HEK293 (cell line): ENCODE data around the gene UBQLN1.

Experiments used
- CTCF ChIA-PET: fragments of 350-600 bp; formaldehyde crosslinking; extraction: SDS; loops from one replicate; lab custom pipeline; 2021; ENCODE audit warnings: antibody characterized with exemption; lab: Yijun Ruan, JAX
- POLR2A ChIA-PET: fragments of 300-600 bp; formaldehyde crosslinking; extraction: SDS; loops from one replicate; lab custom pipeline; 2020; ENCODE audit warnings: antibody characterized with exemption, inconsistent platforms; lab: Yijun Ruan, JAX
- H3K27ac ChIP-seq: fragments of 200-500 bp; sonication (Bioruptor generic); 2 replicates; pipeline ENCODE4 v1.5.1; 2014; ENCODE audit warnings: low read depth, low read length, control low read depth, inconsistent platforms; ENCODE audit errors: extremely low read depth
- H3K36me3 ChIP-seq, 2 experiments: fragments of 200-500 bp in 1 of 2; sonication (Bioruptor generic) in 1 of 2; 1 replicate in 1 of 2; 2 replicates in 1 of 2; pipeline ENCODE4 v1.5.1; 2014 to 2017; ENCODE audit warnings: inconsistent platforms in 2 of 2, low read length in 2 of 2; ENCODE audit not compliant: control insufficient read depth in 2 of 2, insufficient read depth in 1 of 2
- H3K4me1 ChIP-seq: fragments of 200-500 bp; sonication (Bioruptor generic); 2 replicates; pipeline ENCODE4 v1.5.1; 2014; ENCODE audit warnings: mild to moderate bottlenecking, low read length, inconsistent platforms; ENCODE audit not compliant: control insufficient read depth, insufficient read depth
- H3K4me3 ChIP-seq: 2 replicates; pipeline ENCODE4 v1.5.1; 2011; ENCODE audit warnings: low read depth, mild to moderate bottlenecking, control low read depth, low read length, moderate library complexity
- H3K9me3 ChIP-seq: fragments of 200-500 bp; sonication (Bioruptor generic); 2 replicates; pipeline ENCODE4 v1.5.1; 2014; ENCODE audit warnings: low read depth, low read length, inconsistent platforms; ENCODE audit not compliant: control insufficient read depth, insufficient read depth
- GLI4 ChIP-seq: fragments of 450-650 bp; formaldehyde crosslinking; IDR thresholded peaks from 2 replicates; pipeline ENCODE4 v1.5.1; 2016; ENCODE audit warnings: missing biosample characterization, missing genetic modification characterization
- KLF16 ChIP-seq: fragments of 450-650 bp; formaldehyde crosslinking; IDR thresholded peaks from 2 replicates; pipeline ENCODE4 v1.5.1; 2017; ENCODE audit warnings: missing biosample characterization, missing genetic modification characterization
- MEIS1 ChIP-seq: sonication (generic); formaldehyde crosslinking; IDR thresholded peaks from 2 replicates; pipeline ENCODE4 v1.8.1; 2022; ENCODE audit warnings: missing genetic modification reagents, mild to moderate bottlenecking, borderline replicate concordance
- PRDM1 ChIP-seq: fragments of 450-650 bp; formaldehyde crosslinking; IDR thresholded peaks from 2 replicates; pipeline ENCODE4; 2016; ENCODE audit warnings: missing biosample characterization, missing genetic modification characterization
- SCRT2 ChIP-seq: fragments of 450-650 bp; formaldehyde crosslinking; IDR thresholded peaks from 2 replicates; pipeline ENCODE4 v1.5.1; 2016; ENCODE audit warnings: missing biosample characterization, missing genetic modification characterization
- SETDB1 ChIP-seq: IDR thresholded peaks from one replicate; pipeline ENCODE4 v1.6.1; 2017; ENCODE audit warnings: mild to moderate bottlenecking, low read length, moderate library complexity, mixed read lengths; ENCODE audit not compliant: insufficient read length
- ZNF121 ChIP-seq: fragments of 450-650 bp; formaldehyde crosslinking; IDR thresholded peaks from 2 replicates; pipeline ENCODE4 v1.5.1; 2016; ENCODE audit warnings: missing biosample characterization, missing genetic modification characterization
- ZNF140 ChIP-seq: fragments of 450-650 bp; formaldehyde crosslinking; IDR thresholded peaks from 2 replicates; pipeline ENCODE4 v1.5.1; 2016; ENCODE audit warnings: missing biosample characterization, missing genetic modification characterization
- ZNF169 ChIP-seq: fragments of 450-650 bp; formaldehyde crosslinking; IDR thresholded peaks from 2 replicates; pipeline ENCODE4 v1.5.1; 2016; ENCODE audit warnings: missing biosample characterization, missing genetic modification characterization
- ZNF24 ChIP-seq: fragments of 450-650 bp; formaldehyde crosslinking; IDR thresholded peaks from 2 replicates; pipeline ENCODE4 v1.5.1; 2016; ENCODE audit warnings: missing biosample characterization, missing genetic modification characterization
- ZNF391 ChIP-seq: fragments of 450-650 bp; formaldehyde crosslinking; IDR thresholded peaks from 2 replicates; pipeline ENCODE4 v1.5.1; 2016; ENCODE audit warnings: low read depth, missing biosample characterization, missing genetic modification characterization, borderline replicate concordance
- ZNF426 ChIP-seq: fragments of 450-650 bp; formaldehyde crosslinking; IDR thresholded peaks from 2 replicates; pipeline ENCODE4 v1.5.1; 2017; ENCODE audit warnings: missing biosample characterization, missing genetic modification characterization, mild to moderate bottlenecking, inconsistent platforms, moderate library complexity
- ZNF433 ChIP-seq: fragments of 450-650 bp; formaldehyde crosslinking; IDR thresholded peaks from 2 replicates; pipeline ENCODE4 v1.5.1; 2016; ENCODE audit warnings: missing biosample characterization, missing genetic modification characterization, low read depth
- ZNF501 ChIP-seq: fragments of 450-650 bp; formaldehyde crosslinking; IDR thresholded peaks from 2 replicates; pipeline ENCODE4 v1.5.1; 2016; ENCODE audit warnings: missing biosample characterization, missing genetic modification characterization
- ZNF510 ChIP-seq: fragments of 450-650 bp; formaldehyde crosslinking; IDR thresholded peaks from 2 replicates; pipeline ENCODE4 v1.5.1; 2018; ENCODE audit warnings: mild to moderate bottlenecking, missing genetic modification characterization, missing biosample characterization; ENCODE audit not compliant: insufficient replicate concordance
- ZNF529 ChIP-seq: fragments of 450-650 bp; formaldehyde crosslinking; IDR thresholded peaks from 2 replicates; pipeline ENCODE4 v1.5.1; 2017; ENCODE audit warnings: missing genetic modification characterization, missing biosample characterization; ENCODE audit not compliant: insufficient replicate concordance
- ZNF544 ChIP-seq: fragments of 450-650 bp; formaldehyde crosslinking; IDR thresholded peaks from 2 replicates; pipeline ENCODE4 v1.5.0; 2017; ENCODE audit warnings: missing biosample characterization, missing genetic modification characterization
- ZNF560 ChIP-seq: fragments of 450-650 bp; formaldehyde crosslinking; IDR thresholded peaks from 2 replicates; pipeline ENCODE4 v1.5.1; 2017; ENCODE audit warnings: missing biosample characterization, missing genetic modification characterization, borderline replicate concordance
- ZNF585B ChIP-seq: fragments of 450-650 bp; formaldehyde crosslinking; IDR thresholded peaks from 2 replicates; pipeline ENCODE4 v1.5.1; 2016; ENCODE audit warnings: missing biosample characterization, missing genetic modification characterization
- ZNF658 ChIP-seq: fragments of 450-650 bp; formaldehyde crosslinking; IDR thresholded peaks from 2 replicates; pipeline ENCODE4; 2016; ENCODE audit warnings: missing biosample characterization, missing genetic modification characterization
- ZNF664 ChIP-seq: fragments of 450-650 bp; formaldehyde crosslinking; IDR thresholded peaks from 2 replicates; pipeline ENCODE4 v1.5.1; 2016; ENCODE audit warnings: missing biosample characterization, missing genetic modification characterization
- ZNF747 ChIP-seq: fragments of 450-650 bp; formaldehyde crosslinking; IDR thresholded peaks from 2 replicates; pipeline ENCODE4 v1.5.1; 2016; ENCODE audit warnings: missing biosample characterization, missing genetic modification characterization
- ZNF777 ChIP-seq: fragments of 450-650 bp; formaldehyde crosslinking; IDR thresholded peaks from 2 replicates; pipeline ENCODE4 v1.5.1; 2017; ENCODE audit warnings: missing biosample characterization, missing genetic modification characterization, borderline replicate concordance
- TF ChIP-seq, protein P1 (sequence below): fragments of 450-650 bp; formaldehyde crosslinking; IDR thresholded peaks from 2 replicates; pipeline ENCODE4 v1.5.1; 2016; ENCODE audit warnings: missing biosample characterization, missing genetic modification characterization

UBQLN1 gene

DNA sequence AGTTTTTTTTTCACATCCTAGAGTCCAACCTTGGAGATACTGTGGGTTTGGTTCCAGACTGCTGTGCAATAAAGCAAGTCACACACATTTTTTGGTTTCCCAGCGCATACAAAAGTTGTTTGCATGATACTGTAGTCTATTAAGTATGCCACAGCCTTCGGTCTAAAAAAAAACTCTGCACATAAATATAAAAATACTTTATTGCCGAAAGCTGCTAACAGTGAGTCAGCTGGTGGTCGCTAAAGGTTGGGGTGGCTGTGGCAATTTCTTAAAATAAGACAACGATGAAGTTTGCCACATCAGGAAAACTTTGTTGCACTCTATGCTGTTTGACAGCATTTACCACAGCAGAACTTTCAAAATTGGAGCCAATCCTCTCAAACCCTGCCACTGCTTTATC, 37.4 kb downstream of the UBQLN1 start:
- Histone ChIP-seq H3K4me1 (no peaks in the 10 kb centered on the region), H3K27ac (no peak overlapping the region), H3K9me3 (no peaks in the 10 kb centered on the region), H3K36me3 (peaks cover 7 to 64% of the 10 kb centered on the region in 2 experiments; a peak in 2 of 3 replicates), H3K4me3 (no peak overlapping the region)
- no peak for TF ChIP-seq ZNF529 (tag by site-specific recombination)
- ChIA-PET CTCF (no interaction called here), POLR2A (no interaction called here)

DNA sequence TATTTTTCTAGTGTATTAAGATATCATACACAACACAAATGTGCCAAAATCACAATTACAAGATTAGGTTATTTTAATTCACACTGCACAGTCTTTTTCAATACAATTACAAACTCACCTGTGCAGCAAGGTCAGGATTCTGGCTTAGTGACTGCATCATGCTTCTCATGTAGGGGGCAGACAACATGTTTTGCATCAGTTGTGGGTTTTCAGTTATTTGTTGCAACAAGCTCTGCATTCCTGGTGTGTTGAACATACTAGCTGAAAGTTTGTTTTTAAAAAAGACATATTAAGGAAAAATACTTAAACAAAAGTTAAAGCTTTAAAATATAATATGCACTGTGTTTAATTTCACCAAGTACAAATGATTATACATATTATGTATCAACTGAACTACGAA, 38.7 kb downstream of the UBQLN1 start:
- TF ChIP-seq ZNF585B (tag by site-specific recombination) (no peak), ZNF24 (tag by site-specific recombination) (no peak), MEIS1 (no peak), SCRT2 (tag by site-specific recombination) (no peak), ZNF169 (no peak), ZNF121 (tag by site-specific recombination) (no peak)
- TF ChIP-seq, protein P1, sequence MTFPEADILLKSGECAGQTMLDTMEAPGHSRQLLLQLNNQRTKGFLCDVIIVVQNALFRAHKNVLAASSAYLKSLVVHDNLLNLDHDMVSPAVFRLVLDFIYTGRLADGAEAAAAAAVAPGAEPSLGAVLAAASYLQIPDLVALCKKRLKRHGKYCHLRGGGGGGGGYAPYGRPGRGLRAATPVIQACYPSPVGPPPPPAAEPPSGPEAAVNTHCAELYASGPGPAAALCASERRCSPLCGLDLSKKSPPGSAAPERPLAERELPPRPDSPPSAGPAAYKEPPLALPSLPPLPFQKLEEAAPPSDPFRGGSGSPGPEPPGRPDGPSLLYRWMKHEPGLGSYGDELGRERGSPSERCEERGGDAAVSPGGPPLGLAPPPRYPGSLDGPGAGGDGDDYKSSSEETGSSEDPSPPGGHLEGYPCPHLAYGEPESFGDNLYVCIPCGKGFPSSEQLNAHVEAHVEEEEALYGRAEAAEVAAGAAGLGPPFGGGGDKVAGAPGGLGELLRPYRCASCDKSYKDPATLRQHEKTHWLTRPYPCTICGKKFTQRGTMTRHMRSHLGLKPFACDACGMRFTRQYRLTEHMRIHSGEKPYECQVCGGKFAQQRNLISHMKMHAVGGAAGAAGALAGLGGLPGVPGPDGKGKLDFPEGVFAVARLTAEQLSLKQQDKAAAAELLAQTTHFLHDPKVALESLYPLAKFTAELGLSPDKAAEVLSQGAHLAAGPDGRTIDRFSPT (tag by site-specific recombination) = no peak
- H3K36me3 ChIP-seq = peaks cover 16 to 64% of the 10 kb centered on the region in 2 experiments; a peak in 2 of 3 replicates
- CTCF ChIA-PET = interaction anchor here (1.0 kb wide), 1 partner anchor 19 kb away, joined by 3 read pairs; no protein-coding TSS in a partner anchor

DNA sequence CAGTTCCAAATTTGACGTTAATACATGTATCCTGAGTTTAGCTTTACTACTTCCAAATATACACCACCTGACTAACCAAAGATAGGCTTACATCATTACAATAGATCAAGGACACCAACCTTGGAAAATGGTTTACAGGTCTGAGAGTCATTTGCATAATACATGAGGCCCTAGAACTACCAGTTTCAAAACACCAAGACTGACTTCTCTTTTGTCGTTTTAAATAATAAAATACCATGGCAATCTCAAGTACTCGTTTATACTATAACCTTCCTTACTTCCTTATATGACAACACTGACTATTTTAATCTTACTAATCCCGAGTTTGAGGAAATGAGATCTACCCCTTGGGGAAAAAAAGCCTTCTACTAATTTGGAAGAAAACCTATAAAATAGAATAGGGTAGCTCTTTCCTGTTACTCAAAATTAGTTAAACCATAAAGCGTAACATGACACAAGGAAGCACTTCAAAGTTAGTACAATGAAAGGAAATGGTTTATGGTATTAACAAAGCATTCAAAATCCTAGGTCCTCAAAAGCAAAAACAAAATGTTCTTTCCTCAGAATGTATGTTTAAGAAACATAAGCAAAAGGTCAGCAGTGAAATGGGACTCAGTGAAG, 42.1 kb downstream of the UBQLN1 start:
- Histone ChIP-seq H3K4me3 (no peak overlapping the region), H3K27ac (no peak overlapping the region), H3K36me3 (peaks cover 28 to 67% of the 10 kb centered on the region in 2 experiments), H3K9me3 (no peaks in the 10 kb centered on the region), H3K4me1 (no peaks in the 10 kb centered on the region)
- ChIA-PET CTCF (interaction anchor here (0.6 to 1.3 kb wide), 4 partner anchors 16 to 597 kb away, joined by 3 to 5 read pairs (median 3); no protein-coding TSS in a partner anchor), POLR2A (no interaction called here)
- no peak for TF ChIP-seq ZNF121 (tag by site-specific recombination)

More for the DNA sequence above, 38.7 kb downstream of the UBQLN1 start:
- no peaks in the 10 kb centered on the region for H3K9me3 ChIP-seq
- H3K4me3 ChIP-seq = no peak overlapping the region
- POLR2A ChIA-PET = no interaction called here
- H3K4me1 ChIP-seq = no peaks in the 10 kb centered on the region
- H3K27ac ChIP-seq = no peak overlapping the region

DNA sequence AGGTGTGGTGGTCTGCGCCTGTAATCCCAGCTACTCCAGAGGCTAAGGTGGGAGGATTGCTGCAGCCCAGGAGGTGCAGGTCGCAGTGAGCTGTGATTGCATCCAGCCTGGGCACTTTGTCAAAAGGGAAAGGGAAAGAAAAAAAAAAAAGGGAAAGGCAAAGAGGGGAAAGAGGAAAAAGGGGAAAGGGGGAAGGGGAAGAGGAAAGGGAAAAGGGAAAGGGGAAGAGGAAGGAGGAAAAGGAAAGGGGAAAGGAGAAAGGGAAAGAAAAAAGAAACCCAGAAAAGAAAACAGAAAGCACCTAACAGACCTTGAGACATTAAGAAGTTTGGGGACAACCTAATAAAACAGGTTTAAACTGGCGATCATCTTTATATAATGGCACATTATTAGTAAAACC, 44.8 kb downstream of the UBQLN1 start:
- ChIA-PET POLR2A (no interaction called here), CTCF (interaction anchor here (0.7 to 1.6 kb wide), 3 partner anchors 14 to 19 kb away, joined by 3 to 5 read pairs (median 4); no protein-coding TSS in a partner anchor)
- Histone ChIP-seq H3K36me3 (peaks cover 42 to 82% of the 10 kb centered on the region in 2 experiments), H3K9me3 (no peaks in the 10 kb centered on the region), H3K4me1 (no peaks in the 10 kb centered on the region), H3K4me3 (no peak overlapping the region), H3K27ac (no peak overlapping the region)
- TF ChIP-seq ZNF777 (tag by site-specific recombination) (no peak), PRDM1 (tag by site-specific recombination) (peak; percentile 100)

DNA sequence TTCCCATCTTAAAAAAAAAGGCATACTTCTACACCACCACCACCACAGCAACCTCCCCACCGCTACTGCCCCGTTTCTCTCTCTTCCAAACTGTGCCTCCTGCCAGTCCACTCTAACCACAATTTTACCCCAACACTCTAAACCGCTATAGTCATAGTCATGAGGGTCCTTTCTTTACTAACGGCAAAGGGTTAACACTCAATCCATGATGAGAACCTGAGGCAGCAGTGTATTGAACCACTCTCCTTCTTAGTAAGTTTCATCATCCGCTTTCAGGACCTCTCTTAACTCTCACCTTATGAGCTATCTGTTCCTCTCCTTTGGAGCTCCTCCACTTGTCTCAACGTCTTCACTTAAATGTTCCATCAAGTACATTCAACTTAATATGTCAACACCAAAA, 50.8 kb downstream of the UBQLN1 start:
- H3K27ac ChIP-seq = no peak overlapping the region
- H3K9me3 ChIP-seq = no peaks in the 10 kb centered on the region
- peaks cover 21 to 90% of the 10 kb centered on the region in 2 experiments for H3K36me3 ChIP-seq
- H3K4me3 ChIP-seq = no peak overlapping the region
- ChIA-PET POLR2A (no interaction called here), CTCF (interaction anchor here (0.9 to 1.0 kb wide), 2 partner anchors 36 to 51 kb away, joined by 4 read pairs; partner anchors contain the start of gene UBQLN1)
- H3K4me1 ChIP-seq = no peaks in the 10 kb centered on the region
- no peak for TF ChIP-seq ZNF544 (tag by site-specific recombination)
- no peak for TF ChIP-seq ZNF391 (tag by site-specific recombination)
- TF ChIP-seq KLF16 (tag by site-specific recombination) = no peak
- TF ChIP-seq SETDB1 = no peak
- no peak for TF ChIP-seq ZNF426 (tag by site-specific recombination)
- TF ChIP-seq ZNF501 (tag by site-specific recombination) = no peak
- TF ChIP-seq ZNF658 = no peak
- no peak for TF ChIP-seq ZNF664 (tag by site-specific recombination)
- TF ChIP-seq ZNF140 (tag by site-specific recombination) = no peak
- TF ChIP-seq GLI4 = no peak
- TF ChIP-seq ZNF560 (tag by site-specific recombination) = no peak
- no peak for TF ChIP-seq ZNF510 (tag by site-specific recombination)
- TF ChIP-seq ZNF433 (tag by site-specific recombination) = no peak
- no peak for TF ChIP-seq ZNF747 (tag by site-specific recombination)
